ENCODE measurements around the gene CYTH1. TPM values are rescaled to one million over a fixed set of nuclear protein-coding genes. Genes with fewer than 3 reads are reported as not detected.

CYTH1 gene
- total RNA-seq, 1 experiment from 2014 or later = 34.3 TPM

DNA sequence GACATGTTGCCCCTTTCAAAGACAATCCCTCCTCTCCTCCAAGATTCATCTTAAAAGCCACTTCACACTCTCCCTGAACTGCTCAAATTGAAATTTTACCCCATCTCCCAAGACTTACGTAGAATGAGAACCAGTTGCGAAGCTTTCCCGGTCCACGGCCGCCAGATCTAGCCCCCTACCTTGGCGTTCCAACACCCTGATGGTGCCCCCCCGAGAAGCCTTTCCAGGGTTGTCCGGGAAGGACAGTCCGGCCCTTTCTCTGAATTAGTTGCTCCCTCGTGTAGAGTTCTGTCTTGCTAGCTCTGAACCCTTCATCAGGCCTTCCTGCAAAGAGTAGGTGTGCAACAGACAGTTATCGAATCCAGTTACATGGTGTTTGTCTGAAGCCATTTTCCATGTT is 144.9 kb downstream of the CYTH1 start:
- ATAC-seq (no peak), DNase-seq (ENCODE audit: low read depth, low spot score) (no peak)
- H3K36me3 ChIP-seq (ENCODE audit: control insufficient read depth in 1 of 2, insufficient read depth in 2 of 2, low read length in 2 of 2) = no peaks in the 10 kb centered on the region
- TF ChIP-seq TCF7L2 (IDR thresholded peaks at IDR 0.05; ENCODE audit: borderline replicate concordance, extremely low read depth, insufficient read depth, insufficient read length) = no peak
- TF ChIP-seq ZFX (IDR thresholded peaks at IDR 0.05) = no peak
- TF ChIP-seq, protein P1, sequence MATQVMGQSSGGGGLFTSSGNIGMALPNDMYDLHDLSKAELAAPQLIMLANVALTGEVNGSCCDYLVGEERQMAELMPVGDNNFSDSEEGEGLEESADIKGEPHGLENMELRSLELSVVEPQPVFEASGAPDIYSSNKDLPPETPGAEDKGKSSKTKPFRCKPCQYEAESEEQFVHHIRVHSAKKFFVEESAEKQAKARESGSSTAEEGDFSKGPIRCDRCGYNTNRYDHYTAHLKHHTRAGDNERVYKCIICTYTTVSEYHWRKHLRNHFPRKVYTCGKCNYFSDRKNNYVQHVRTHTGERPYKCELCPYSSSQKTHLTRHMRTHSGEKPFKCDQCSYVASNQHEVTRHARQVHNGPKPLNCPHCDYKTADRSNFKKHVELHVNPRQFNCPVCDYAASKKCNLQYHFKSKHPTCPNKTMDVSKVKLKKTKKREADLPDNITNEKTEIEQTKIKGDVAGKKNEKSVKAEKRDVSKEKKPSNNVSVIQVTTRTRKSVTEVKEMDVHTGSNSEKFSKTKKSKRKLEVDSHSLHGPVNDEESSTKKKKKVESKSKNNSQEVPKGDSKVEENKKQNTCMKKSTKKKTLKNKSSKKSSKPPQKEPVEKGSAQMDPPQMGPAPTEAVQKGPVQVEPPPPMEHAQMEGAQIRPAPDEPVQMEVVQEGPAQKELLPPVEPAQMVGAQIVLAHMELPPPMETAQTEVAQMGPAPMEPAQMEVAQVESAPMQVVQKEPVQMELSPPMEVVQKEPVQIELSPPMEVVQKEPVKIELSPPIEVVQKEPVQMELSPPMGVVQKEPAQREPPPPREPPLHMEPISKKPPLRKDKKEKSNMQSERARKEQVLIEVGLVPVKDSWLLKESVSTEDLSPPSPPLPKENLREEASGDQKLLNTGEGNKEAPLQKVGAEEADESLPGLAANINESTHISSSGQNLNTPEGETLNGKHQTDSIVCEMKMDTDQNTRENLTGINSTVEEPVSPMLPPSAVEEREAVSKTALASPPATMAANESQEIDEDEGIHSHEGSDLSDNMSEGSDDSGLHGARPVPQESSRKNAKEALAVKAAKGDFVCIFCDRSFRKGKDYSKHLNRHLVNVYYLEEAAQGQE (IDR thresholded peaks at IDR 0.05; ENCODE audit: low read depth) = no peak
- TF ChIP-seq EZH2phosphoT487 (IDR thresholded peaks at IDR 0.05; ENCODE audit: borderline replicate concordance) = no peak
- no peak for TF ChIP-seq POLR2A (IDR thresholded peaks at IDR 0.05; ENCODE audit: borderline replicate concordance, extremely low read depth, insufficient read depth, insufficient read length)
- no peak for TF ChIP-seq EGR1 (IDR thresholded peaks at IDR 0.05; ENCODE audit: low read depth)
- TF ChIP-seq CEBPB (IDR thresholded peaks at IDR 0.05; ENCODE audit: low read depth) = no peak
- no peak for TF ChIP-seq FOSL1 (IDR thresholded peaks at IDR 0.05; ENCODE audit: low read depth)
- TF ChIP-seq CBX3 (IDR thresholded peaks at IDR 0.05; ENCODE audit: low read depth) = no peak
- TF ChIP-seq, protein P2, sequence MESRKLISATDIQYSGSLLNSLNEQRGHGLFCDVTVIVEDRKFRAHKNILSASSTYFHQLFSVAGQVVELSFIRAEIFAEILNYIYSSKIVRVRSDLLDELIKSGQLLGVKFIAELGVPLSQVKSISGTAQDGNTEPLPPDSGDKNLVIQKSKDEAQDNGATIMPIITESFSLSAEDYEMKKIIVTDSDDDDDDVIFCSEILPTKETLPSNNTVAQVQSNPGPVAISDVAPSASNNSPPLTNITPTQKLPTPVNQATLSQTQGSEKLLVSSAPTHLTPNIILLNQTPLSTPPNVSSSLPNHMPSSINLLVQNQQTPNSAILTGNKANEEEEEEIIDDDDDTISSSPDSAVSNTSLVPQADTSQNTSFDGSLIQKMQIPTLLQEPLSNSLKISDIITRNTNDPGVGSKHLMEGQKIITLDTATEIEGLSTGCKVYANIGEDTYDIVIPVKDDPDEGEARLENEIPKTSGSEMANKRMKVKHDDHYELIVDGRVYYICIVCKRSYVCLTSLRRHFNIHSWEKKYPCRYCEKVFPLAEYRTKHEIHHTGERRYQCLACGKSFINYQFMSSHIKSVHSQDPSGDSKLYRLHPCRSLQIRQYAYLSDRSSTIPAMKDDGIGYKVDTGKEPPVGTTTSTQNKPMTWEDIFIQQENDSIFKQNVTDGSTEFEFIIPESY (IDR thresholded peaks at IDR 0.05; ENCODE audit: extremely low read depth, insufficient replicate concordance, low read length) = no peak
- peaks cover 4 to 11% of the 10 kb centered on the region in 2 experiments; a peak in 3 of 4 replicates for H3K4me1 ChIP-seq (ENCODE audit: control insufficient read depth in 1 of 2, insufficient read depth in 2 of 2, low read length in 2 of 2)
- H3K4me2 ChIP-seq (ENCODE audit: low read length) = no peak overlapping the region
- no peaks in the 10 kb centered on the region for H3K27me3 ChIP-seq (ENCODE audit: insufficient read depth, low read length)
- CTCF ChIA-PET = no interaction called here
- no peak overlapping the region for H3K27ac ChIP-seq (ENCODE audit: low read depth, low read length)
- H3K9ac ChIP-seq (ENCODE audit: low read length) = no peak overlapping the region
- H3K9me3 ChIP-seq (ENCODE audit: control insufficient read depth in 1 of 2, insufficient read depth in 1 of 2, low read depth in 1 of 2, low read length in 2 of 2) = no peaks in the 10 kb centered on the region
- H4K20me1 ChIP-seq (ENCODE audit: insufficient read depth) = no peaks in the 10 kb centered on the region
- H2AFZ ChIP-seq (ENCODE audit: low read depth, low read length, poor library complexity, severe bottlenecking) = no peak overlapping the region
- POLR2A ChIA-PET = no interaction called here
- intact Hi-C loops (cut with micrococcal nuclease) = no loop called here
- RAD21 ChIA-PET (ENCODE audit: low non-redundant PET in 1 of 2, low total read pairs in 2 of 2, uncharacterized antibody in 2 of 2, unreplicated experiment in 2 of 2) = no interaction called here
- no peaks in the 10 kb centered on the region for H3K9me2 ChIP-seq (ENCODE audit: insufficient read depth)
- H3K79me2 ChIP-seq (ENCODE audit: insufficient read depth, low read length) = no peaks in the 10 kb centered on the region
- no TSS peak for BruUV-seq (replicated peaks)
- no peak overlapping the region for H3K4me3 ChIP-seq (replicated peaks in 1 of 2; ENCODE audit: low read depth in 1 of 2, low read length in 2 of 2)

Data from HCT116 (cell line).